GM12872 (cell line): ENCODE results near the gene IL18R1.

Source experiments
- CTCF ChIP-seq: IDR thresholded peaks from 3 replicates; pipeline ENCODE4 v1.5.1; 2011; ENCODE audit warnings: low read depth, mild to moderate bottlenecking, low read length, moderate library complexity; ENCODE audit not compliant: insufficient read depth

The IL18R1 gene

GRCh38 chr2:102417946-102418345 lies 62.4 kb downstream of the IL18R1 start:
- TF ChIP-seq CTCF = no peak

- no peak for TF ChIP-seq CTCF
Measured at GRCh38 chr2:102418421-102418961, 62.9 kb downstream of the IL18R1 start.

GRCh38 chr2:102420290-102420689 lies 64.7 kb downstream of the IL18R1 start:
- TF ChIP-seq CTCF = no peak

GRCh38 chr2:102421890-102422759 lies 66.5 kb downstream of the IL18R1 start:
- no peak for TF ChIP-seq CTCF

- no peak for TF ChIP-seq CTCF
Measured at GRCh38 chr2:102422910-102423309, 67.3 kb downstream of the IL18R1 start, which contains the start of gene IL18RAP. Gene IL18RAP, plus strand, starts transcription at chr2:102423160. Its CDS starts 118 bp downstream, at chr2:102423278.

- no peak for TF ChIP-seq CTCF
Measured at GRCh38 chr2:102423368-102423767, 67.8 kb downstream of the IL18R1 start.

- no peak for TF ChIP-seq CTCF
Measured at GRCh38 chr2:102424754-102425153, 69.2 kb downstream of the IL18R1 start.
